ENCODE data around the gene UTP15. TPM values are rescaled to one million over a fixed set of nuclear protein-coding genes. Genes with fewer than 3 reads are reported as not detected.

UTP15 gene
- total RNA-seq, 4 donors from 2014 or later: 8.3 to 26.9 (median 15.4) TPM

- H3K4me3 ChIP-seq: no peak overlapping the region
- intact Hi-C loops (cut with DNase I; ENCODE audit: low total_unique reads): no loop called here
- H3K36me3 ChIP-seq: peaks cover 0 to 78% of the 10 kb centered on the region in 2 donors
- H3K27ac ChIP-seq: no peak overlapping the region
- H3K27me3 ChIP-seq: no peaks in the 10 kb centered on the region
- no peak for DNase-seq
- H3K4me1 ChIP-seq: peaks cover 6 to 12% of the 10 kb centered on the region in 2 donors
- in situ Hi-C loops (cut with MboI; ENCODE audit: low sequenced_read_pairs in 4 of 4): loop anchor here in 1 of 4 donors (25.0 kb wide), 1 partner anchor 1203 kb away; the partner anchor contains the start of genes GFM2 and NSA2
- no peak for ATAC-seq
- no peaks in the 10 kb centered on the region for H3K9me3 ChIP-seq
- TF ChIP-seq CTCF (IDR thresholded peaks at IDR 0.05 in 4 of 5, conservative IDR thresholded peaks at IDR 0.05 in 1 of 5) (no peak), POLR2A (IDR thresholded peaks at IDR 0.05) (no peak)
Measured at GRCh38 chr5:73558950-73559349, 6.6 kb upstream of the UTP15 start.

- in situ Hi-C loops (cut with MboI; ENCODE audit: low sequenced_read_pairs in 4 of 4): loop anchor here in 1 of 4 donors (25.0 kb wide), 1 partner anchor 1198 kb away; the partner anchor contains the start of genes GFM2 and NSA2
- H3K36me3 ChIP-seq: peaks cover 0 to 35% of the 10 kb centered on the region in 2 donors
- intact Hi-C loops (cut with DNase I; ENCODE audit: low total_unique reads): loop anchor here (2.0 to 10.0 kb wide), 4 partner anchors 65 to 1947 kb away; partner anchors contain the start of genes BTF3, CERT1, GCNT4 and HEXB
Measured at GRCh38 chr5:73564018-73564417, 1.5 kb upstream of the UTP15 start.

GRCh38 chr5:73564675-73565074, 868 bp upstream of the UTP15 start:
- peak; percentile 2 to 5 for ATAC-seq
- intact Hi-C loops (cut with DNase I; ENCODE audit: low total_unique reads) (loop anchor here (2.0 to 10.0 kb wide), 5 partner anchors 66 to 1946 kb away; partner anchors contain the start of genes BTF3, CERT1, GCNT4 and GFM2), in situ Hi-C loops (cut with MboI; ENCODE audit: low sequenced_read_pairs in 4 of 4) (loop anchor here in 1 of 4 donors (25.0 kb wide), 1 partner anchor 1198 kb away; the partner anchor contains the start of genes GFM2 and NSA2)
- DNase-seq: no peak
- Histone ChIP-seq H3K9me3 (no peaks in the 10 kb centered on the region), H3K36me3 (peaks cover 0 to 29% of the 10 kb centered on the region in 2 donors), H3K4me1 (peaks cover 27 to 33% of the 10 kb centered on the region in 2 donors), H3K4me3 (peak overlapping the region; percentile 64 to 94 (median 91)), H3K27ac (peak overlapping the region; percentile 88 to 96 (median 95)), H3K27me3 (no peaks in the 10 kb centered on the region)
- TF ChIP-seq CTCF (IDR thresholded peaks at IDR 0.05 in 4 of 5, conservative IDR thresholded peaks at IDR 0.05 in 1 of 5) (no peak), POLR2A (IDR thresholded peaks at IDR 0.05) (no peak)

More at GRCh38 chr5:73564018-73564417, 1.5 kb upstream of the UTP15 start:
- no peak for ATAC-seq
- Histone ChIP-seq H3K4me1 (peaks cover 27 to 33% of the 10 kb centered on the region in 2 donors), H3K27ac (peak overlapping the region; percentile 88 to 96 (median 95)), H3K27me3 (no peaks in the 10 kb centered on the region), H3K4me3 (peak overlapping the region; percentile 64 to 94 (median 91)), H3K9me3 (no peaks in the 10 kb centered on the region)
- no peak for TF ChIP-seq POLR2A (IDR thresholded peaks at IDR 0.05)
- no peak for TF ChIP-seq CTCF (IDR thresholded peaks at IDR 0.05 in 4 of 5, conservative IDR thresholded peaks at IDR 0.05 in 1 of 5)
- no peak for DNase-seq

GRCh38 chr5:73565969-73566547, 515 bp downstream of the UTP15 start:
- intact Hi-C loops (cut with DNase I; ENCODE audit: low total_unique reads): loop anchor here (2.0 to 10.0 kb wide), 5 partner anchors 67 to 1945 kb away; partner anchors contain the start of genes BTF3, CERT1, GCNT4 and GFM2

More at GRCh38 chr5:73565969-73566547, 515 bp downstream of the UTP15 start:
- H3K4me1 ChIP-seq: peaks cover 27 to 33% of the 10 kb centered on the region in 2 donors
- in situ Hi-C loops (cut with MboI; ENCODE audit: low sequenced_read_pairs in 4 of 4): loop anchor here in 1 of 4 donors (25.0 kb wide), 1 partner anchor 1196 kb away; the partner anchor contains the start of genes GFM2 and NSA2
- no peak for TF ChIP-seq POLR2A (IDR thresholded peaks at IDR 0.05)
- no peak for TF ChIP-seq CTCF (IDR thresholded peaks at IDR 0.05 in 4 of 5, conservative IDR thresholded peaks at IDR 0.05 in 1 of 5)
- peak overlapping the region; percentile 64 to 94 (median 91) for H3K4me3 ChIP-seq
- no peaks in the 10 kb centered on the region for H3K27me3 ChIP-seq
- no peaks in the 10 kb centered on the region for H3K9me3 ChIP-seq
- DNase-seq: no peak
- H3K27ac ChIP-seq: peak overlapping the region; percentile 88 to 96 (median 95)
- peaks cover 0 to 29% of the 10 kb centered on the region in 2 donors for H3K36me3 ChIP-seq
- peak in 1 of 2 donors; percentile 70 for ATAC-seq

Measured in gastrocnemius medialis (tissue), 4 donors.